SK-N-SH treated with all-trans-retinoic acid at 6 μM for 48 hours (cell line): Measurements from ENCODE around the gene JMJD8.

ENCODE experiments used
- ATAC-seq: fragments of 200-7000 bp; cut with Tn5 transposase; 3 replicates; pipeline ENCODE4 v1.9.1; 2020; ENCODE audit warnings: mild to moderate bottlenecking, moderate library complexity
- ARNTL ChIP-seq: fragments of 450-650 bp; formaldehyde crosslinking; IDR thresholded peaks from 2 replicates; pipeline ENCODE4 v1.5.0; 2020; ENCODE audit warnings: low read depth, mild to moderate bottlenecking, moderate library complexity, borderline replicate concordance
- BACH2 ChIP-seq: fragments of 250-450 bp; sonication (Bioruptor Pico); IDR thresholded peaks from 2 replicates; pipeline ENCODE4 v1.9.0; 2021; ENCODE audit warnings: mild to moderate bottlenecking, borderline replicate concordance
- CREB5 ChIP-seq: fragments of 250-450 bp; sonication (Bioruptor Pico); IDR thresholded peaks from 2 replicates; pipeline ENCODE4 v1.5.1; 2020; ENCODE audit warnings: low read depth, mild to moderate bottlenecking, moderate library complexity
- CSDC2 ChIP-seq: fragments of 250-450 bp; sonication (Bioruptor Pico); IDR thresholded peaks from 2 replicates; pipeline ENCODE4 v1.5.0; 2020; ENCODE audit warnings: mild to moderate bottlenecking, moderate library complexity
- ESRRG ChIP-seq: fragments of 250-450 bp; sonication (Bioruptor Pico); IDR thresholded peaks from 2 replicates; pipeline ENCODE4 v1.6.1; 2021; ENCODE audit warnings: mild to moderate bottlenecking
- ISL1 ChIP-seq: fragments of 250-450 bp; sonication (Bioruptor Pico); IDR thresholded peaks from 2 replicates; pipeline ENCODE4 v2.1.2; 2022; ENCODE audit warnings: mild to moderate bottlenecking, moderate library complexity
- OSR1 ChIP-seq: fragments of 250-450 bp; sonication (Bioruptor Pico); IDR thresholded peaks from 2 replicates; pipeline ENCODE4 v1.8.0; 2022; ENCODE audit warnings: moderate library complexity, mild to moderate bottlenecking, inconsistent platforms
- RARB ChIP-seq: fragments of 250-450 bp; sonication (Bioruptor Pico); IDR thresholded peaks from 2 replicates; pipeline ENCODE4 v1.8.0; 2021; ENCODE audit warnings: mild to moderate bottlenecking, moderate library complexity
- SNAI2 ChIP-seq: fragments of 250-450 bp; sonication (Bioruptor Pico); IDR thresholded peaks from 2 replicates; pipeline ENCODE4 v1.5.0; 2020; ENCODE audit warnings: mild to moderate bottlenecking, moderate library complexity
- TCF4 ChIP-seq: fragments of 250-450 bp; sonication (Bioruptor Pico); IDR thresholded peaks from 2 replicates; pipeline ENCODE4 v1.8.0; 2021; ENCODE audit warnings: mild to moderate bottlenecking, moderate library complexity, borderline replicate concordance
- ZFP30 ChIP-seq: fragments of 450-650 bp; formaldehyde crosslinking; IDR thresholded peaks from 2 replicates; pipeline ENCODE4 v1.5.0; 2022; ENCODE audit warnings: mild to moderate bottlenecking, moderate library complexity
- ZNF565 ChIP-seq: fragments of 450-650 bp; formaldehyde crosslinking; conservative IDR thresholded peaks from 2 replicates; pipeline ENCODE4 v1.5.0; 2020; ENCODE audit warnings: low read depth, mild to moderate bottlenecking, moderate library complexity
- ZNF70 ChIP-seq: fragments of 450-650 bp; formaldehyde crosslinking; IDR thresholded peaks from 2 replicates; pipeline ENCODE4 v1.5.0; 2020; ENCODE audit warnings: mild to moderate bottlenecking, moderate library complexity
- ZNF8 ChIP-seq: fragments of 450-650 bp; formaldehyde crosslinking; IDR thresholded peaks from 2 replicates; pipeline ENCODE4 v1.5.0; 2020; ENCODE audit warnings: mild to moderate bottlenecking, moderate library complexity
- TF ChIP-seq, protein P1 (sequence below): fragments of 250-450 bp; sonication (Bioruptor Pico); IDR thresholded peaks from 2 replicates; pipeline ENCODE4 v1.8.0; 2021; ENCODE audit warnings: low read depth, mild to moderate bottlenecking, moderate library complexity, borderline replicate concordance
- TF ChIP-seq, protein P2 (sequence below): fragments of 250-450 bp; sonication (Bioruptor Pico); IDR thresholded peaks from 2 replicates; pipeline ENCODE4 v1.8.0; 2020; ENCODE audit warnings: mild to moderate bottlenecking, moderate library complexity, borderline replicate concordance
- TF ChIP-seq, protein P3 (sequence below): fragments of 250-450 bp; sonication (Bioruptor Pico); IDR thresholded peaks from 2 replicates; pipeline ENCODE4 v1.5.0; 2020; ENCODE audit warnings: mild to moderate bottlenecking, moderate library complexity

Gene JMJD8

DNA sequence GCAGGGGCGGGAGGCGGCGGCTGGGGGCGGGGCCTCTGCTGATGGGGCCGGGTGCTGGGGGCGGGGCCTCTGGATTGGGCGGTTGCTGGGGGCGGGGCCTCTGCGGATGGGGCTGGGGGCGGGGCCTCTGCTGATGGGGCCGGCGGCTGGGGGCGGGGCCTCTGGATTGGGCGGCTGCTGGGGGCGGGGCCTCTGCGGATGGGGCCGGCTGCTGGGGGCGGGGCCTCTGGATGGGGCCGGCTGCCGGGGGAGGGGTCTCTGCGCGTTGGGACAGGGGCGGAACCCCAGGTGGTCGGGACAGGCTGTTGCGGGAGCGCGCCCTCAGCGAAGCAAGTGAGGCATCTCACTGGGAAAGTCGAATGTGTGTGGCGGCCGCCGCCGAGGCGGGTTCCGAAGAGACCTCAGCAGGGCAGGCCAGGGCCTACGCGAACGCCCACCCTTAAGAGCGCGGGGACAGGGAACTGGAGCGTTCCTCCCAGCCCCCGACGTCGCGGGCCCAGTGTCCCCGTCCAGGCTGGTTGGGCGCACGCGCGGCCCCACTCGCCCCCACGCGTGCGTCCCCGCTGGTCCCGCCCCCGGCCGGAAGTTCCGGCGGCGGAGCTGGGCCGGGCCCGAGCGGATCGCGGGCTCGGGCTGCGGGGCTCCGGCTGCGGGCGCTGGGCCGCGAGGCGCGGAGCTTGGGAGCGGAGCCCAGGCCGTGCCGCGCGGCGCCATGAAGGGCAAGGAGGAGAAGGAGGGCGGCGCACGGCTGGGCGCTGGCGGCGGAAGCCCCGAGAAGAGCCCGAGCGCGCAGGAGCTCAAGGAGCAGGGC lies 4.1 kb downstream of the JMJD8 start, which contains the start of gene STUB1:
Gene STUB1, plus strand, starts transcription at position 597 of the 811 bp plus-strand sequence. Its CDS starts 116 bp downstream, at position 713.
- peak; percentile 48 for ATAC-seq
- TF ChIP-seq, protein P1, sequence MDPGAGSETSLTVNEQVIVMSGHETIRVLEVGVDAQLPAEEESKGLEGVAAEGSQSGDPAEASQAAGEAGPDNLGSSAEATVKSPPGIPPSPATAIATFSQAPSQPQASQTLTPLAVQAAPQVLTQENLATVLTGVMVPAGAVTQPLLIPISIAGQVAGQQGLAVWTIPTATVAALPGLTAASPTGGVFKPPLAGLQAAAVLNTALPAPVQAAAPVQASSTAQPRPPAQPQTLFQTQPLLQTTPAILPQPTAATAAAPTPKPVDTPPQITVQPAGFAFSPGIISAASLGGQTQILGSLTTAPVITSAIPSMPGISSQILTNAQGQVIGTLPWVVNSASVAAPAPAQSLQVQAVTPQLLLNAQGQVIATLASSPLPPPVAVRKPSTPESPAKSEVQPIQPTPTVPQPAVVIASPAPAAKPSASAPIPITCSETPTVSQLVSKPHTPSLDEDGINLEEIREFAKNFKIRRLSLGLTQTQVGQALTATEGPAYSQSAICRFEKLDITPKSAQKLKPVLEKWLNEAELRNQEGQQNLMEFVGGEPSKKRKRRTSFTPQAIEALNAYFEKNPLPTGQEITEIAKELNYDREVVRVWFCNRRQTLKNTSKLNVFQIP (CRISPR knock-in tag), result no peak
- no peak for TF ChIP-seq ZNF8 (CRISPR knock-in tag)
- no peak for TF ChIP-seq RARB (CRISPR knock-in tag)
- no peak for TF ChIP-seq ZFP30 (CRISPR knock-in tag)
- TF ChIP-seq BACH2 (CRISPR knock-in tag), result no peak
- TF ChIP-seq ZNF70 (CRISPR knock-in tag), result no peak
- no peak for TF ChIP-seq CREB5 (CRISPR knock-in tag)
- TF ChIP-seq CSDC2 (CRISPR knock-in tag), result no peak
- TF ChIP-seq ZNF565 (CRISPR knock-in tag), result no peak
- no peak for TF ChIP-seq SNAI2 (CRISPR knock-in tag)
- TF ChIP-seq ARNTL (CRISPR knock-in tag), result no peak
- TF ChIP-seq ISL1, result no peak
- TF ChIP-seq, protein P2, sequence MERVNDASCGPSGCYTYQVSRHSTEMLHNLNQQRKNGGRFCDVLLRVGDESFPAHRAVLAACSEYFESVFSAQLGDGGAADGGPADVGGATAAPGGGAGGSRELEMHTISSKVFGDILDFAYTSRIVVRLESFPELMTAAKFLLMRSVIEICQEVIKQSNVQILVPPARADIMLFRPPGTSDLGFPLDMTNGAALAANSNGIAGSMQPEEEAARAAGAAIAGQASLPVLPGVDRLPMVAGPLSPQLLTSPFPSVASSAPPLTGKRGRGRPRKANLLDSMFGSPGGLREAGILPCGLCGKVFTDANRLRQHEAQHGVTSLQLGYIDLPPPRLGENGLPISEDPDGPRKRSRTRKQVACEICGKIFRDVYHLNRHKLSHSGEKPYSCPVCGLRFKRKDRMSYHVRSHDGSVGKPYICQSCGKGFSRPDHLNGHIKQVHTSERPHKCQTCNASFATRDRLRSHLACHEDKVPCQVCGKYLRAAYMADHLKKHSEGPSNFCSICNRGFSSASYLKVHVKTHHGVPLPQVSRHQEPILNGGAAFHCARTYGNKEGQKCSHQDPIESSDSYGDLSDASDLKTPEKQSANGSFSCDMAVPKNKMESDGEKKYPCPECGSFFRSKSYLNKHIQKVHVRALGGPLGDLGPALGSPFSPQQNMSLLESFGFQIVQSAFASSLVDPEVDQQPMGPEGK (CRISPR knock-in tag), result no peak
- TF ChIP-seq, protein P3, sequence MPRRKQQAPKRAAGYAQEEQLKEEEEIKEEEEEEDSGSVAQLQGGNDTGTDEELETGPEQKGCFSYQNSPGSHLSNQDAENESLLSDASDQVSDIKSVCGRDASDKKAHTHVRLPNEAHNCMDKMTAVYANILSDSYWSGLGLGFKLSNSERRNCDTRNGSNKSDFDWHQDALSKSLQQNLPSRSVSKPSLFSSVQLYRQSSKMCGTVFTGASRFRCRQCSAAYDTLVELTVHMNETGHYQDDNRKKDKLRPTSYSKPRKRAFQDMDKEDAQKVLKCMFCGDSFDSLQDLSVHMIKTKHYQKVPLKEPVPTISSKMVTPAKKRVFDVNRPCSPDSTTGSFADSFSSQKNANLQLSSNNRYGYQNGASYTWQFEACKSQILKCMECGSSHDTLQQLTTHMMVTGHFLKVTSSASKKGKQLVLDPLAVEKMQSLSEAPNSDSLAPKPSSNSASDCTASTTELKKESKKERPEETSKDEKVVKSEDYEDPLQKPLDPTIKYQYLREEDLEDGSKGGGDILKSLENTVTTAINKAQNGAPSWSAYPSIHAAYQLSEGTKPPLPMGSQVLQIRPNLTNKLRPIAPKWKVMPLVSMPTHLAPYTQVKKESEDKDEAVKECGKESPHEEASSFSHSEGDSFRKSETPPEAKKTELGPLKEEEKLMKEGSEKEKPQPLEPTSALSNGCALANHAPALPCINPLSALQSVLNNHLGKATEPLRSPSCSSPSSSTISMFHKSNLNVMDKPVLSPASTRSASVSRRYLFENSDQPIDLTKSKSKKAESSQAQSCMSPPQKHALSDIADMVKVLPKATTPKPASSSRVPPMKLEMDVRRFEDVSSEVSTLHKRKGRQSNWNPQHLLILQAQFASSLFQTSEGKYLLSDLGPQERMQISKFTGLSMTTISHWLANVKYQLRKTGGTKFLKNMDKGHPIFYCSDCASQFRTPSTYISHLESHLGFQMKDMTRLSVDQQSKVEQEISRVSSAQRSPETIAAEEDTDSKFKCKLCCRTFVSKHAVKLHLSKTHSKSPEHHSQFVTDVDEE (CRISPR knock-in tag), result no peak

DNA sequence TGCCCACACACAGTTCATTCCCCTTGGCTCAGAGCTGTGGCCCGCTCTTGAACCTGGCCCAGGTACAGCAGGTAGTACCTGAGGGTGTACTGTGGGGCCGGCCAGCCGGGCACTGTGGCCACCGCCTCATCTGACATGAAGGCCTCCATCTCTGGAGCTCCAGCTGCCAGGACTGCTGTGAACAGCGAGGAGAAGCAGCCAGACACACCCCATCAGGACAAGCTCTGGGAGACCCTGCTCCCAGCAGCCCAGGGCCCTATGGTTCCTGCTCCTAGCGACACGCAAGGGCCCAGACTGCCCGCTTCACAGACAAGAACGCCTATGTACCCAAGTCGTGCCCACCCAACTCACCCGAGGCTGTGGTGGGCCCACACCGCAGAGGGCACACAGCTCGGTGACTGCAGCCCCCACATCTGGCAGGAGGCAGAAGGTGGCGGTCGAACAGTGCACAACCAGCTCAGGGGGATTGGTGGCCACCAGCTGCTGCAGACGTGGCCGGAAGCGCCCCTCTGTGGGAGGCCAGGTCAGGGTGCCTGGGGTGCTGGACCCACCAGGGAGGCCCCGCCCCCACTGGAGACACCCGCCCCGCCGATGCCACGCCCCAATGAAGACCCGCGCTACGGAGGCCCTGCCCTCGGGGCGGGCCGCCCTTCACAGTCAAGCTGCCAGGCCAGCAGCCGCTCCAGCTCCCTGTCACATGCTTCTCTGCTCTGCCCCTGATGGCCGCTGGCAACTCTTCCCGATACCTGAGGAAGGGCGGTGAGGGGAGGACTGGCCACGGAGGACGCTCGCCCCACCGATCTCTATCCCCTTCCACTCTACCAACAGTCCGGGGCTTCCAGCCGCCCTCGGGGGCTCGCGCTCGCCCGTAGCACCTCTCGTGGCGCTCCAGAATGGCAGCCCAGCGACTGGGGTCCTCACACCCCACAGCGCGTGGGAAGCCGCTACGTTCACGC lies 5.0 kb downstream of the JMJD8 start:
- peak; percentile 44 for ATAC-seq
- TF ChIP-seq CREB5 (CRISPR knock-in tag) (no peak), ZNF565 (CRISPR knock-in tag) (no peak), ARNTL (CRISPR knock-in tag) (no peak), ESRRG (no peak), OSR1 (CRISPR knock-in tag) (no peak), ZNF8 (CRISPR knock-in tag) (no peak), BACH2 (CRISPR knock-in tag) (no peak), CSDC2 (CRISPR knock-in tag) (no peak), ISL1 (no peak), TCF4 (CRISPR knock-in tag) (no peak), ZFP30 (CRISPR knock-in tag) (no peak), ZNF70 (CRISPR knock-in tag) (no peak)
- TF ChIP-seq, protein P3 (CRISPR knock-in tag), result no peak
- TF ChIP-seq, protein P1 (CRISPR knock-in tag), result no peak
- TF ChIP-seq, protein P2 (CRISPR knock-in tag), result no peak
